ENCODE data around the gene AWAT1. TPM values are rescaled to one million over a fixed set of nuclear protein-coding genes. Genes with fewer than 3 reads are reported as not detected.

AWAT1 gene
- total RNA-seq, 4 donors from 2014 or later = not detected

GRCh38 chrX:70219938-70220764, 14.3 kb upstream of the AWAT1 start:
- intact Hi-C loops (cut with DNase I) = no loop called here
- no peak overlapping the region for H3K4me3 ChIP-seq (replicated peaks in 1 of 3)
- H3K9me3 ChIP-seq = no peaks in the 10 kb centered on the region
- H3K36me3 ChIP-seq = no peaks in the 10 kb centered on the region
- H3K27me3 ChIP-seq = no peaks in the 10 kb centered on the region
- no peak for TF ChIP-seq CTCF (IDR thresholded peaks at IDR 0.05)
- no peak for TF ChIP-seq POLR2A (IDR thresholded peaks at IDR 0.05)
- no peak for DNase-seq
- WGBS, 2 donors = 64 to 73% methylated on average over 5 of the region's 5 CpGs
- no peak overlapping the region for H3K27ac ChIP-seq
- H3K4me1 ChIP-seq = no peaks in the 10 kb centered on the region

- Histone ChIP-seq H3K36me3 (no peaks in the 10 kb centered on the region), H3K4me3 (replicated peaks in 1 of 3) (no peak overlapping the region), H3K4me1 (no peaks in the 10 kb centered on the region), H3K27me3 (no peaks in the 10 kb centered on the region), H3K27ac (no peak overlapping the region), H3K9me3 (no peaks in the 10 kb centered on the region)
- DNase-seq = no peak
- intact Hi-C loops (cut with DNase I) = no loop called here
- no peak for TF ChIP-seq CTCF (IDR thresholded peaks at IDR 0.05)
- TF ChIP-seq POLR2A (IDR thresholded peaks at IDR 0.05) = no peak
These were observed 8.4 kb upstream of the AWAT1 start for GRCh38 chrX:70226048-70226447.

- H3K4me3 ChIP-seq (replicated peaks in 1 of 3) = no peak overlapping the region
- intact Hi-C loops (cut with DNase I) = no loop called here
- no peak for TF ChIP-seq POLR2A (IDR thresholded peaks at IDR 0.05)
- no peak for TF ChIP-seq CTCF (IDR thresholded peaks at IDR 0.05)
- H3K27ac ChIP-seq = no peak overlapping the region
- WGBS, 2 donors = 81 to 85% methylated on average over 2 of the region's 2 CpGs
- no peak for DNase-seq
- no peaks in the 10 kb centered on the region for H3K36me3 ChIP-seq
- no peaks in the 10 kb centered on the region for H3K9me3 ChIP-seq
- H3K27me3 ChIP-seq = no peaks in the 10 kb centered on the region
- H3K4me1 ChIP-seq = no peaks in the 10 kb centered on the region
These were observed 7.8 kb upstream of the AWAT1 start for GRCh38 chrX:70226687-70227086.

- H3K27ac ChIP-seq = no peak overlapping the region
- H3K4me1 ChIP-seq = no peaks in the 10 kb centered on the region
- no peak overlapping the region for H3K4me3 ChIP-seq (replicated peaks in 1 of 3)
- H3K27me3 ChIP-seq = no peaks in the 10 kb centered on the region
- 63 to 79% methylated on average over 4 of the region's 4 CpGs for WGBS, 2 donors
- no peaks in the 10 kb centered on the region for H3K36me3 ChIP-seq
- no peaks in the 10 kb centered on the region for H3K9me3 ChIP-seq
- intact Hi-C loops (cut with DNase I) = no loop called here
- no peak for TF ChIP-seq POLR2A (IDR thresholded peaks at IDR 0.05)
- TF ChIP-seq CTCF (IDR thresholded peaks at IDR 0.05) = no peak
- no peak for DNase-seq
These were observed 2.8 kb upstream of the AWAT1 start for GRCh38 chrX:70231666-70232065.

GRCh38 chrX:70240751-70241150, 6.3 kb downstream of the AWAT1 start:
- no peaks in the 10 kb centered on the region for H3K9me3 ChIP-seq
- no peaks in the 10 kb centered on the region for H3K27me3 ChIP-seq
- H3K4me3 ChIP-seq (replicated peaks in 1 of 3) = no peak overlapping the region
- no peak overlapping the region for H3K27ac ChIP-seq
- WGBS, 2 donors = 60 to 90% methylated on average over 1 of the region's 1 CpG
- H3K36me3 ChIP-seq = no peaks in the 10 kb centered on the region
- intact Hi-C loops (cut with DNase I) = no loop called here
- DNase-seq = no peak
- H3K4me1 ChIP-seq = no peaks in the 10 kb centered on the region
- TF ChIP-seq CTCF (IDR thresholded peaks at IDR 0.05) (no peak), POLR2A (IDR thresholded peaks at IDR 0.05) (no peak)

All from thyroid gland (tissue), 4 donors.